ENCODE data around the gene MAG.
A peak's percentile ranks its signal among the peaks of the same experiment; 100 is the strongest.

Gene MAG

GRCh38 chr19:35265900-35266519 lies 26.0 kb upstream of the MAG start:
- DNase-seq, result no peak

GRCh38 chr19:35266520-35267352 lies 25.2 kb upstream of the MAG start:
- peak; percentile 15 for DNase-seq

GRCh38 chr19:35267353-35267817 lies 24.6 kb upstream of the MAG start:
- peak; percentile 59 for DNase-seq

GRCh38 chr19:35267818-35268535 lies 24.0 kb upstream of the MAG start:
- DNase-seq, result peak; percentile 72

GRCh38 chr19:35268536-35269437 lies 23.2 kb upstream of the MAG start, which contains the start of gene USF2:
TSS of gene USF2 (plus strand) at chr19:35268962. CDS start at chr19:35269102, 140 bp downstream.
- peak; percentile 59 for DNase-seq

- DNase-seq, result peak; percentile 75
Observed at GRCh38 chr19:35269438-35270117, 22.4 kb upstream of the MAG start.

- no peak for DNase-seq
Observed at GRCh38 chr19:35270381-35270811, 21.6 kb upstream of the MAG start.

GRCh38 chr19:35271546-35271945 lies 20.4 kb upstream of the MAG start:
- no peak for DNase-seq

- DNase-seq, result no peak
Observed at GRCh38 chr19:35272122-35272719, 19.7 kb upstream of the MAG start.

- DNase-seq, result no peak
Observed at GRCh38 chr19:35272954-35273649, 18.9 kb upstream of the MAG start.

GRCh38 chr19:35273686-35274259 lies 18.2 kb upstream of the MAG start:
- DNase-seq, result no peak

GRCh38 chr19:35274323-35274722 lies 17.6 kb upstream of the MAG start:
- no peak for DNase-seq

GRCh38 chr19:35276706-35277281 lies 15.2 kb upstream of the MAG start:
- no peak for DNase-seq

GRCh38 chr19:35278578-35279284 lies 13.2 kb upstream of the MAG start:
- DNase-seq, result no peak

- no peak for DNase-seq
Observed at GRCh38 chr19:35279374-35279773, 12.6 kb upstream of the MAG start.

- no peak for DNase-seq
Observed at GRCh38 chr19:35279985-35280821, 11.8 kb upstream of the MAG start.

GRCh38 chr19:35281303-35281702 lies 10.7 kb upstream of the MAG start:
- DNase-seq, result no peak
